ENCODE measurements around the gene ADAM12.

GRCh38 chr10:126243306-126243705 is 145.0 kb downstream of the ADAM12 start:
- TF ChIP-seq LEF1 (IDR thresholded peaks at IDR 0.05; ENCODE audit: borderline replicate concordance) (no peak), NFRKB (IDR thresholded peaks at IDR 0.05) (no peak), BHLHE40 (IDR thresholded peaks at IDR 0.05; ENCODE audit: borderline replicate concordance) (no peak), ARNT (IDR thresholded peaks at IDR 0.05) (no peak), FOXM1 (IDR thresholded peaks at IDR 0.05; ENCODE audit: borderline replicate concordance) (no peak), FOXA1 (IDR thresholded peaks at IDR 0.05) (no peak), ELF4 (IDR thresholded peaks at IDR 0.05) (no peak), PKNOX1 (IDR thresholded peaks at IDR 0.05) (no peak), CTBP1 (IDR thresholded peaks at IDR 0.05; ENCODE audit: borderline replicate concordance) (no peak), FOXK2 (IDR thresholded peaks at IDR 0.05) (no peak), ZNF384 (IDR thresholded peaks at IDR 0.05) (no peak), SUZ12 (IDR thresholded peaks at IDR 0.05) (no peak), SP1 (IDR thresholded peaks at IDR 0.05) (no peak), HDGF (IDR thresholded peaks at IDR 0.05; ENCODE audit: borderline replicate concordance) (no peak)
